HG03558 (cell line): ENCODE measurements around the gene MARK1.
"Not testable (repeated sequence)": the region's sequence is repeated elsewhere in the genome, so short reads cannot be mapped to it uniquely, and the experiment has no call there.

Experiments used
- ATAC-seq: cut with Tn5 transposase; IDR thresholded peaks from one replicate; pipeline ENCODE4 v1.9.1; 2021; ENCODE audit warnings: moderate number of reproducible peaks; ENCODE audit not compliant: unreplicated experiment; ENCODE audit errors: extremely low read depth

Gene MARK1

DNA sequence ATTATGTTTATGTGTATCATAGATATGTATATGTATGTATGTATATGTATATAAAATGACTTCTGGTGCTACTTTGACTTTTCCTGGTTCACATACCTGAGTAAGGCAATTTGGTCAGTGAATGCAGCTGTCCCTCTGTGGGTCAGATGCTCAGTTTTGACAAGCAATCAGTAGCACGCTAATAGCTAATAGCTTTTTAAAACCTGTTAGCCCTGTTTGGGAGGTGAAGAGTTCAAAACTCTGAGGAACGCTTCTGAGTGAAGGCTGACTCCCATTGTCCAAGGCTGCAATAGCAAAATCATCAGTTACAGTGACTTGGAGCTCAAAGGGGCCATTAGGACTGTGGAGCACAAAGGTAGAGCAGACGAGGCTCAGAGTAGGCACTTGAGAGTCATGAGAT lies 67.2 kb downstream of the MARK1 start:
- ATAC-seq = no peak

DNA sequence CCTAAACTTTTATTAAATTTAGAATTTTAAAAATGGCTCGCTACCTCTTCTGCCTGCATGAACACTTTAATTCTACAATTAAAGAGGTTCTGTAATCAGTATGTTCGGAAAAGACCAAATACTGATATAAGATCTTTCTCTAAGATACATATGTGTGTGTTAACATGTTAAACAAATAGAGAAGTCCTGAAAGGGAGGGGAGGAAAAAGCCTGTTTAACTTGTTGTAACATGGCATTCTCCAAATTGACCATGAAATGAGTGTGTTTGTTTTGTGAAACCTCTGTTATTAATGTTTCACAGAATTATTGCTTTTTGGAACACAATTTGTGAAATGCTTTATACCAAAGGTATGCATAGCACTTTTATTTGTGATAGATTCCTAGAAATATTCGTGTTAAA lies 77.0 kb downstream of the MARK1 start:
- ATAC-seq = no peak

GRCh38 chr1:220605651-220606050 lies 77.7 kb downstream of the MARK1 start:
- not testable (repeated sequence) for ATAC-seq

GRCh38 chr1:220611100-220611499 lies 83.2 kb downstream of the MARK1 start:
- ATAC-seq = not testable (repeated sequence)

DNA sequence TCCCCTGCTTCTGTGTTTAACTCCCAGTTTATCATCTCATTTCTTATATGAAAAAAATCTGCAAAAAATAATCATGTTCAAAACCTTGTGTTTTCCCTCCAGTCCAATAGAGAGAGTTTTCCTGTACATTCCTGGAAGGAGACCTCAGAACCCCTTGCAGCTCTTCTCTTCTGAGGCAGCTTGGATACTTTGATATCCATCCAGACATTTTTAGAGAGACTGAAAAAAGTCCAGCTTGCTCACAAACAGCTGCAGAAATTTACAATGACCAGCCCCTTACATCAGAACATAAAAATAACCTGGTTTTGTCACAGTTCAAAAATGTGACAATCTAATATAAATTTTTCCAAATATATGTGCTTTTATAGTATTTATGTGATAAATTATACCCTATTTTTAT lies 88.9 kb downstream of the MARK1 start:
- ATAC-seq = no peak

DNA sequence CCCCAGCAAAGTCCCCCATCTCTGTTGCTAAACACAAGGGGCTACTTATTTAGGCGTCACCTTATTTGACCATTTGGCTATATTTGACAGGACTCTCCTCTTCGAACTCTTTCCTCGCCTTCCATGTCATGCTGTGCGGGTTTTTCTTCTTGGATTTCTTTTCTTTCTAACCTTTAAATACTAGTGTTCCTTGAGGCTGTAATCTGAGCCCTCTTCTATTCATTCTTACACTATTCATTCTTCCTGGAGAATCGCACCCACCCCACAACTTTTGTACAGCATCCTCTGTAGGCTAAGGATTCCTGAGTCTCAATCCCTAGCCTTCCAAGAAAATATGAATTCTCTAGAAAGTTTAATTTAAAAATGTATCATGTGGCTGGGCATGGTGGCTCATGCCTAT lies 100.5 kb downstream of the MARK1 start:
- ATAC-seq = no peak

DNA sequence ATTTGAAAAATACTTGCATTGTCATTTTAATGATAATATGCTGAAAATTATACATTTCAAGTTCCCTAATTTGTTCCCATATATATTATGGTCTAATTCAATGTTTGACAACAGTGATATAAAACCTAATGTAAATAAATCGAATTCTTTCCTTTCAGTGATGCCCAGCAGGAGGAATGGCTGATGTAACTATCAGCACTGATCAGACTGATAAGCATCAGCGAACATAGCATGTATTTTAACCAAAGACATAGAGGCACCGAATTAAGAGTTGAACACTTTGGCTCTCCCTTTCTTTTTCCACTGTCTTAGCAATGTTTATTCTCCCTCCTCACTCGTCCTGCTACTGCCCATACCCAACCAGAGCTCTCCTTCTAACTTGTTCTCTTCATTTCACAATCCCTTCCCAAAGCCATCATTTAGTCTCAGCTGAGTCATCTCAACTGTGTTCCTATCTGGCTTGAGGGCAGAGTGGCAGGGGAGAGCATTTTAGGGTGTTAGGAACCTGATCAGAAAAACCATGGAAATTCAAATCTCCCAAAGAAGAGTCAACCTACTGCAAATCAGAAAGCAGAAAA lies 103.4 kb downstream of the MARK1 start:
- no peak for ATAC-seq

DNA sequence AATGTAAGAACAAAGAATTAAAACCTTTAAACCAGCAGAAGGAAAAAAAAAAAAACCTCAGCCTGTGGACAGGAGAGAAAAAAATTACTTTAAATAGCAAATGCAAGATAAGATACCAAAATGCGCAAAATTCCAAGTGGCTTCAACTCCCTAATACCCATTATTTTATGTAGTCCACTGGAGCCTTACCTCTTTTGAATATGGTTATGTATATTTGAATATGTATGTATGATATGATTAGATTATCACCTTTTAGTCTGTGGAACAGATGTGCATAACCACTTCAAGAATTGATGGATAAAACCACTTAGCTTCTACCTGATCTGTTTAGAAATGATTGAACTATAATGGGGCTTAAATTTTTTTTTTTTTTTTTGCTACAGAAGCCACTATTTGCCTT lies 109.8 kb downstream of the MARK1 start:
- ATAC-seq = no peak

DNA sequence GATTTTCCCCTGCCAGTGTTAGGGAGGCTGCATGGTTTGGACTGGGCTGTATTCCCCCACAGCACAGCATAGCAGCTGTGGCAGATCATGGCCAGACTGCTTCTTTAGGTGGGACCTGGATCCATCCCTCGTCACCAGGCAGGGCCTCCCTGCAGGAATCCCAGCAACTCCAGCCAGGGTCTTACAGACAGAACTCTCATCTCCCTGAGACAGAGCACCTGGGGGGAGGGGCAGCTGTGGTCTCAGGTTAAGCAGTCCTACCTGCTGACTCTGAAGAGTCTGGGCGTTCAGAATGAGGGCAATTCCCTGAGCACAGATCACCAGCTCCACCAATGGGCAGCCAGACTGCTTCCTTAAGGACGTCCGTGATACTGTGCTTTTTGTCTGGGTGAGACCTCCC lies 114.3 kb downstream of the MARK1 start:
- no peak for ATAC-seq

GRCh38 chr1:220652995-220653394 lies 125.1 kb downstream of the MARK1 start:
- ATAC-seq = no peak

- peak; percentile 92 for ATAC-seq
Observed at GRCh38 chr1:220655509-220655908, 127.6 kb downstream of the MARK1 start.

- no peak for ATAC-seq
Observed at GRCh38 chr1:220655961-220656740, 128.2 kb downstream of the MARK1 start.

GRCh38 chr1:220666349-220666748 lies 138.4 kb downstream of the MARK1 start:
- ATAC-seq = no peak

- no peak for ATAC-seq
Observed at GRCh38 chr1:220669005-220669404, 141.1 kb downstream of the MARK1 start.

GRCh38 chr1:220670365-220670764 lies 142.4 kb downstream of the MARK1 start:
- ATAC-seq = no peak

GRCh38 chr1:220673921-220674320 lies 146.0 kb downstream of the MARK1 start:
- no peak for ATAC-seq

- ATAC-seq = no peak
Observed at GRCh38 chr1:220677251-220677650, 149.3 kb downstream of the MARK1 start.

GRCh38 chr1:220680085-220680687 lies 152.2 kb downstream of the MARK1 start:
- peak; percentile 86 for ATAC-seq

GRCh38 chr1:220681220-220681880 lies 153.4 kb downstream of the MARK1 start:
- ATAC-seq = no peak

DNA sequence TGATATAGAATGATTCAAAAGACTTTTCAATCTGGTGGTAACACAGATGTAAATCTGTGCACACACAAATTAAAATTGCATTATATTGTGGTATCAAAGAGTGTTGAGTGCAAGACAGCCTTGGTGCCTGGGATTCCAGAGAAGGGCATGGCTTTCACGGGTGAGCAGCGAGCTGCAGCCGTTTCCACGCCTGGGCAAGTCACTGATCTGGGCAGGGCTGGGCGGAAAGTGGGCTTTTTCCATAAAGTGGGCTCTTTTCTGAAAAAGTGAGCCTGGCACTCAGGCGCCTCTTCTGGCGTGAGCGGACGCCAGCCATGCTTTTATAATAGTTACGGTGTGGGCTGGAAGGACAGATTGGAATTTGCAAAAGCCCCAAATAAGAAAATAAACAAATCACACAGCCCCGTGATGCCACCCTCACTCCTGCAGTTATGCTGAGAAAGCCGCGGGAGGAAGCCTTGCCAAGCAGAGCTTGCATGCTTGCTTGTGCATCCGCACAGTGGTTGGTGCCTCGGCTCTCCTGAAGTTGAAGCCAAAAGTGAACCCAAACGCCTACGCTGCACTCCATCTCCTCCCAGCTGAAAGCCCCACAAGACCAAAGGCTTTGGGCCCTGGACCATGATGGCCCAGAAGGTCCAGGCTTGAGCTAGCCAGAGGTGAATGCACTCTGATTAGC lies 155.1 kb downstream of the MARK1 start:
- no peak for ATAC-seq

DNA sequence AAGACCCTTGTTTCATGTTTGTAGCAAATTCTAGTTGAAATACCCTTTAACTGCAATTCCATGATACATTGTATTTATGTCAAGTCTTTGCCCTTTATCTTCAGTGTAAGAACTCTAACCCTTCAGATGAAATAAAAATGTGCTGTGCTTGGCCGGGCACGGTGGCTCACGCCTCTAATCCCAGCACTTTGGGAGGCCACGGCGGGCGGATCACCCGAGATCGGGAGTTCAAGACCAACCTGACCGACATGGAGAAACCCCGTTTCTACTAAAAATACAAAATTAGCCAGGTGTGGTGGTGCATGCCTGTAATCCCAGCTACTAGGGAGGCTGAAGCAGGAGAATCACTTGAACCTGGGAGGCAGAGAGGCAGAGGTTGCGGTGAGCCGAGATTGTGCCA lies 155.8 kb downstream of the MARK1 start:
- not testable (repeated sequence) for ATAC-seq
